H1 (cell line): Measurements from ENCODE around the gene IMPDH1.

Experiments
- CTCF ChIP-seq, 3 experiments: IDR thresholded peaks; 1 replicate in 2 of 3; 2 replicates in 1 of 3; pipeline versions ENCODE4 v1.5.1 to v1.6.1; 2011; ENCODE audit warnings: low read length in 3 of 3, mild to moderate bottlenecking in 3 of 3, inconsistent platforms in 2 of 3, low read depth in 1 of 3, moderate library complexity in 1 of 3; ENCODE audit not compliant: insufficient read depth in 1 of 3; ENCODE audit errors: control extremely low read depth in 1 of 3
- EP300 ChIP-seq, 2 experiments: IDR thresholded peaks; 1 replicate in 1 of 2; 2 replicates in 1 of 2; pipeline ENCODE4 v1.6.1; 2011 to 2012; ENCODE audit warnings: low read depth in 2 of 2, low read length in 2 of 2, mild to moderate bottlenecking in 2 of 2, borderline replicate concordance in 1 of 2, inconsistent platforms in 1 of 2, moderate library complexity in 1 of 2
- POLR2AphosphoS5 ChIP-seq: IDR thresholded peaks from 2 replicates; pipeline ENCODE4 v1.6.1; 2011; ENCODE audit warnings: low read depth, low read length
- RAD21 ChIP-seq, 2 experiments: IDR thresholded peaks in 1 of 2; conservative IDR thresholded peaks in 1 of 2; 2 replicates each; pipeline ENCODE4 v1.6.1; 2011; ENCODE audit warnings: low read depth in 2 of 2, low read length in 2 of 2, improper control_type of control experiment in 1 of 2, inconsistent platforms in 1 of 2, mild to moderate bottlenecking in 1 of 2, moderate library complexity in 1 of 2
- SP4 ChIP-seq: IDR thresholded peaks from 2 replicates; pipeline ENCODE4 v1.6.1; 2012; ENCODE audit warnings: low read length, inconsistent platforms
- TF ChIP-seq, protein P1 (sequence below): IDR thresholded peaks from 2 replicates; pipeline ENCODE4 v1.6.1; 2011; ENCODE audit warnings: low read length, improper control_type of control experiment

DNA sequence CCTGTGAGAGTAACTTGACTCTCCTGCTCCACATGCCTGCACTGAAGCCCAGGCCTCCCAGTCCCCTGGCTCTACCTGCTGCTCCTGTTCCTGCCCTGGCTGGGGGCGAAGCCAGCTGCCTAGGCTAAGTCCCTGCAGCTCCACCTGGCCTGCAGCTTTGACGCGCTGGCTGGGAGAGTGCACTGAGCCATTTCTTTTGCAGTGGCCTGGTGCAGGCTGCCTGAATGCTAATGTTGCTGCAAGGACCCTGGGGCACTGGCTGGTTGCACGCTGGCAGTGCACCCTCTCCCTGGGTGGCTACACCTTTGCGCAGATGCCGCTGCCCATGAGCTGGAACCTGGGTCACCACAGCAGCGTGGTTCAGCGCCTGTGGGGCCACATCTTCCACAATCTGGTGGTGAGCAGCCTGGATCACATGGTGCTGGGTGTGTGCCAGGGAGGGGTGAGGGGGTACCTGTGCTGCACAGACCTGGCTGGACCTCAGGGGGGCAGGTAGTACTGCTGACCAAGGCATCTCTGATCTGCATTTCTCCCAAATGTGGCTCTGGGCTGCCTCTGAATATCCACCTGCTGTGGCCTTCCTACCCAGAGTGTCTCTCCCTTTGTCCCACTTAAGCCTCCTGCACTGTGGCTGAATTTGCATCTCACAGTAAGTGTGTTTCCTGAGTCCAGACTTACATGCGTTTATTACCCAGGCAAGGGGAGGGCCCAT lies 20.0 kb downstream of the IMPDH1 start:
- no peak for TF ChIP-seq POLR2AphosphoS5
- TF ChIP-seq SP4 = no peak
- TF ChIP-seq CTCF (IDR thresholded peaks at IDR 0.05; ENCODE audit: control extremely low read depth in 1 of 3, insufficient read depth in 1 of 3, low read depth in 1 of 3, low read length in 3 of 3) = no peak
- no peak for TF ChIP-seq EP300 (IDR thresholded peaks at IDR 0.05; ENCODE audit: borderline replicate concordance in 1 of 2, low read depth in 2 of 2, low read length in 2 of 2)
- TF ChIP-seq RAD21 (IDR thresholded peaks at IDR 0.05 in 1 of 2, conservative IDR thresholded peaks at IDR 0.05 in 1 of 2; ENCODE audit: low read depth in 2 of 2, low read length in 2 of 2) = no peak
- TF ChIP-seq, protein P1, sequence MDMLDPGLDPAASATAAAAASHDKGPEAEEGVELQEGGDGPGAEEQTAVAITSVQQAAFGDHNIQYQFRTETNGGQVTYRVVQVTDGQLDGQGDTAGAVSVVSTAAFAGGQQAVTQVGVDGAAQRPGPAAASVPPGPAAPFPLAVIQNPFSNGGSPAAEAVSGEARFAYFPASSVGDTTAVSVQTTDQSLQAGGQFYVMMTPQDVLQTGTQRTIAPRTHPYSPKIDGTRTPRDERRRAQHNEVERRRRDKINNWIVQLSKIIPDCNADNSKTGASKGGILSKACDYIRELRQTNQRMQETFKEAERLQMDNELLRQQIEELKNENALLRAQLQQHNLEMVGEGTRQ = no peak
